Cardiac atrium fibroblast (primary cell): ENCODE results near the gene C14orf39. TPM values are rescaled to one million over a fixed set of nuclear protein-coding genes. Genes with fewer than 3 reads are reported as not detected.

Experiments
- total RNA-seq: library from RNA; depleted of rRNA; stranded (reverse); fragments of >200 nt; gene quantifications from 2 replicates; pipeline ENCODE4 v1.2.3, GENCODE V29; 2015

Gene C14orf39
- not detected in 2 replicates for total RNA-seq

GRCh38 chr14:60485598-60486251 is at the start of gene C14orf39:
C14orf39 (minus strand) TSS chr14:60486063; CDS start chr14:60485078, 985 bp downstream.

GRCh38 chr14:60508707-60509437 is 23.0 kb upstream of the C14orf39 start, which contains the start of gene SIX6:
SIX6 (plus strand) TSS chr14:60509146; CDS start chr14:60509399, 253 bp downstream.

Other genes starting within 250 kb of the C14orf39 start
- 12.0 and 13.4 TPM in 2 replicates for gene PPM1A, start 236.8 kb downstream of the C14orf39 start, total RNA-seq
- not detected in 2 replicates for gene SIX6, start 23.1 kb upstream of the C14orf39 start, total RNA-seq
- gene SIX1, start 163.4 kb upstream of the C14orf39 start, total RNA-seq = under 0.01 and 0.18 TPM in 2 replicates
- 2.2 and 3.9 TPM in 2 replicates for gene SIX4, start 238.3 kb upstream of the C14orf39 start, total RNA-seq
- gene MNAT1, start 248.7 kb upstream of the C14orf39 start, total RNA-seq = 20.6 and 25.6 TPM in 2 replicates